HG02840 (cell line): Measurements from ENCODE around the gene TOR4A.
A peak's percentile ranks its signal among the peaks of the same experiment; 100 is the strongest.
"Not testable (repeated sequence)": the region's sequence is repeated elsewhere in the genome, so short reads cannot be mapped to it uniquely, and the experiment has no call there.

ENCODE experiments used
- ATAC-seq: cut with Tn5 transposase; IDR thresholded peaks from one replicate; pipeline ENCODE4 v1.9.1; 2021; ENCODE audit warnings: mild to moderate bottlenecking, moderate library complexity, moderate number of reproducible peaks; ENCODE audit not compliant: unreplicated experiment, low FRiP score

Gene TOR4A

GRCh38 chr9:137237759-137238726 is 39.5 kb upstream of the TOR4A start:
- no peak for ATAC-seq

GRCh38 chr9:137239541-137240200 is 37.9 kb upstream of the TOR4A start:
- not testable (repeated sequence) for ATAC-seq

- peak; percentile 25 for ATAC-seq
Measured at GRCh38 chr9:137240318-137240840, 37.1 kb upstream of the TOR4A start.

- peak; percentile 72 for ATAC-seq
Measured at GRCh38 chr9:137240841-137241489, 36.6 kb upstream of the TOR4A start, which contains the start of gene TUBB4B. Gene TUBB4B (plus strand): TSS chr9:137241287. CDS start chr9:137241361, 74 bp downstream.

GRCh38 chr9:137241490-137242268 is 35.8 kb upstream of the TOR4A start:
- ATAC-seq = no peak

- ATAC-seq = no peak
Measured at GRCh38 chr9:137242269-137243203, 35.0 kb upstream of the TOR4A start.

GRCh38 chr9:137243266-137243625 is 34.3 kb upstream of the TOR4A start:
- not testable (repeated sequence) for ATAC-seq

- no peak for ATAC-seq
Measured at GRCh38 chr9:137243626-137244485, 33.7 kb upstream of the TOR4A start.

GRCh38 chr9:137244486-137245449 is 32.8 kb upstream of the TOR4A start:
- no peak for ATAC-seq

GRCh38 chr9:137245450-137246421 is 31.8 kb upstream of the TOR4A start:
- no peak for ATAC-seq

GRCh38 chr9:137247135-137247915 is 30.2 kb upstream of the TOR4A start:
- ATAC-seq = no peak

GRCh38 chr9:137247916-137248175 is 29.7 kb upstream of the TOR4A start:
- ATAC-seq = no peak

GRCh38 chr9:137250329-137251193 is 27.0 kb upstream of the TOR4A start:
- no peak for ATAC-seq

GRCh38 chr9:137251194-137251461 is 26.4 kb upstream of the TOR4A start, which contains the start of gene STPG3:
Gene STPG3 (plus strand): TSS chr9:137251286. CDS start chr9:137251287, 1 bp downstream.
- no peak for ATAC-seq
